GM18499 (cell line): Measurements from ENCODE around the gene HDAC10.
A peak's percentile ranks its signal among the peaks of the same experiment; 100 is the strongest.
"Not testable (repeated sequence)": the region's sequence is repeated elsewhere in the genome, so short reads cannot be mapped to it uniquely, and the experiment has no call there.

Source experiments
- ATAC-seq: cut with Tn5 transposase; IDR thresholded peaks from one replicate; pipeline ENCODE4 v1.9.1; 2021; ENCODE audit warnings: moderate number of reproducible peaks; ENCODE audit not compliant: insufficient read depth, unreplicated experiment

Gene HDAC10

GRCh38 chr22:50205781-50206569, 45.1 kb downstream of the HDAC10 start:
- no peak for ATAC-seq

DNA sequence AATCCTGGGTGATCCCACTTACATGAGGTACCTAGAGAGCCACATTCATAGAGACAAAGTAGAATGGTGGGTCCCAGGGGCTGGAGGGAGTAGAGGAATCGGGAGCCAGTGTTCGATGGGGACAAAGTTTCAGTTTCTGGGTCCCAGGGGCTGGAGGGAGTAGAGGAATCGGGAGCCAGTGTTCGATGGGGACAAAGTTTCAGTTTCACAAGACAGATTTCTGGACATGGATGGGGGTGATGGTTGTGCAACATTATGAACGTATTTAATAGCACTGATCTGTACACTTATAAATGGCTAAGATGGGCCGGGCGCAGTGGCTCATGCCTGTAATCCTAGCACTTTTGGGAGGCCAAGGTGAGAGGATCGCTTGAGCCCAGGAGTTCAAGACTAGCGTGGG, 46.1 kb downstream of the HDAC10 start:
- not testable (repeated sequence) for ATAC-seq

DNA sequence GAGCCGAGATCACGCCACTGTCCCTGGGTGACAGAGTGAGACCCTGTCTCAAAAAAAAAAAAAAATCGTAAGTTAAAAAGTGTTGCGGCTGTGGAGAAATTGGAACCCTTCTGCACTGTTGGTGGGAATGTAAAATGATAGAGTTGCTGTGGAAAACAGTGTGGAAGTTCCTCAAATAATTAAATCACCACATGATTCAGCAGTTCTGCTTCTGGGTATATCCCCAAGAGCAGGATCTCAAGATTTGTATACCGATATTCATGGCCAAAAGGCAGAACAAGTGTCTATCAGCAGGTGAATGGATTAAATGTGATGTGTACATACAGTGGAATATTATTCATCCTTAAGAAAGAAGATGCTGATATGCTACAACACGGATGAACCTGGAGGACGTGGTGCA, 46.5 kb downstream of the HDAC10 start:
- no peak for ATAC-seq

GRCh38 chr22:50203288-50203687, 47.8 kb downstream of the HDAC10 start:
- ATAC-seq = no peak

DNA sequence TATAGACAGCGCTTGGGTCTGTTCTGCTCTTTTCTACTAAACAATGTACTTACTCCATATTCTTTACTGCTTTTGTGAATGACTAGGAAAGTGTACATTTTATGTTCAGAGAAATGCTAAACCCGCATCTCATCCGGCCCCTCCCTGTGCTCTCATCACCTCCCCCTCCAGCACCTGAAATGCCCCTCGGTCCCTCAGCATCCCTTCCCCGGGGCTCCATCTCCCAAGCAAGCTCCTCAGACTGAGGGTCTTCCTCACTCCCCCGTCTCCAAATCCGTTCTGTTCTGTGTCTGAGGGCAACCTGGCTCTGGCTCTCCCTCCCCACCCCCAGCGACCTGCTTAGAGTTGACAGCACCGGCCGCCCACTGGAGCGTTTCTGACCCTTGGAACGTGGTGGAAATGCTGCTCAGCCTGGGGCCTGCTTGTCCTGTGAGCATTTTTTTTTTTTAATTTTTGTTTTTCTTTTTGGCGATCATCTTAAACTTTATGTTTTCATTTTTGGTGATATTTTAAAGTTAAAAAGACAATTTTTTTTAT, 48.9 kb downstream of the HDAC10 start:
- ATAC-seq = no peak

DNA sequence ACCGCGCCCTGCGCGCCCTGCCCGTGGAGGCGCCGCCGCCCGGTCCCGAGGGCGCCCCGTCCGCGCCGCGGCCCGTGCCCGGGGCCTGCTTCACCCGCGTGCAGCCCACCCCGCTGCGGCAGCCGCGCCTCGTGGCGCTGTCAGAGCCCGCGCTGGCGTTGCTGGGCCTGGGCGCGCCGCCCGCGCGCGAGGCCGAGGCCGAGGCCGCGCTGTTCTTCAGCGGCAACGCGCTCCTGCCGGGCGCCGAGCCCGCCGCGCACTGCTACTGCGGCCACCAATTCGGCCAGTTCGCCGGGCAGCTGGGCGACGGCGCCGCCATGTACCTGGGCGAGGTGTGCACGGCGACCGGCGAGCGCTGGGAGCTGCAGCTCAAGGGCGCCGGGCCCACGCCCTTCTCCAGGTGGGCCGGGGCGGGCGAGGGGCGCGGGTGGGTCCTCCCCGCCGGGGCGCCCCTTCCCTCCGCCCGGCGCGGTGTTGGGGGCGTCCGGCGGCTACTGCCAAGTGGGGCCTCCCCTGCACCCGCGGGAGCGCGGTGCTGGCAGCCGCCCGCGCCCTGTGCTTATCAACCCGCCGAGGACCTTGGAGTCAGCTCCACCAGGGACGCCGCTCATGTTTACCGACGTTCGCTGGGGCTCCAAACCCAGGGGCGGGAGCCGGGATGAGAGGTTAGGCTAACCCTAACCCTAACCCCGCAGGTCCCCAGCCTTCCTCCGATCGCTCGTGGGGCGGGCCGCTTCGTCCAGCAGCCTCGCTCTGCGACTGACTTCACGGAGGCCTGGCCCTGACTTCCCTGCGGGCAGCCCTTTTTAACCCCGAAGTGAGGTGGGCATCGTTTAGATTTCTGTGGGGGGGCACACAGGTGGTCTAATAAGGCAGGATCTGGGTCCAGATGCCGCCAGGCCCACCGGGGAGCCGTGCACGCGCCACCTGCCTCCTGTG, 49.6 kb downstream of the HDAC10 start:
- no peak for ATAC-seq

DNA sequence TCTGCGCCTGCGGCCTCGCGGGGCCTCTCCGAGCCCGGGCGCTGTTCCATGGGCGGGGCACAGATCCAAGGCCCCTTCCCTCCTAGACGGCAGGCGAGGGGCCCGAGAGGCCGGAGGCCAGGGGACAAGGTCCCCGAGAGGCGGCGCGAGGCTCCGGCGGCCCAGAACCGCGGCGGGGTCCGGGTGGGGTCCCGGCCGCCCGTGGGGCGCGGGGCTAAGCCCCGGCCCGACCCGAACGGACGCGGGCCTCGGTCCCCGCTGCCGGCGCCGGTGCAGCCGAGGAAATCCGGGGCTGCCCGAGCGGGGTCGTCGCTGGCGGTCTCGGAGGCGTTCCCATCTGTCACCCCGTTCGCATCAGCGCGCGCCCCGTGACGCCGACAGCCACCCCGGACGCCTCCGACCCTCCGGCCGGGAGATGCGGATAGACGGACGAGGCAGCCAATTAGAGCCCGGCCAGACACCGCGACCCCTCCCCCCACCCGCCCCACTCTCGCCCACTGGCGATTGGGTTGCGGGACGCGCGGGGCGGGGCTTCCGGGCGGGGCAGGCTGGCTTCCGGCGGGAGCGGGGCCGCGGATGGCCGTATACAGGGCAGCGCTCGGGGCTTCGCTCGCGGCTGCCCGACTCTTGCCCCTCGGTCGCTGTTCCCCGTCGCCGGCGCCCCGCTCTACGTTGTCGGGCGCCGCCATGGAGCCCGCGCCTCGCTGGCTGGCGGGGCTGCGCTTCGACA, 50.4 kb downstream of the HDAC10 start, which contains the start of gene SELENOO:
TSS of gene SELENOO (plus strand) at position 551 of the 730 bp plus-strand sequence. CDS start at position 577, 26 bp downstream.
- peak; percentile 45 for ATAC-seq

DNA sequence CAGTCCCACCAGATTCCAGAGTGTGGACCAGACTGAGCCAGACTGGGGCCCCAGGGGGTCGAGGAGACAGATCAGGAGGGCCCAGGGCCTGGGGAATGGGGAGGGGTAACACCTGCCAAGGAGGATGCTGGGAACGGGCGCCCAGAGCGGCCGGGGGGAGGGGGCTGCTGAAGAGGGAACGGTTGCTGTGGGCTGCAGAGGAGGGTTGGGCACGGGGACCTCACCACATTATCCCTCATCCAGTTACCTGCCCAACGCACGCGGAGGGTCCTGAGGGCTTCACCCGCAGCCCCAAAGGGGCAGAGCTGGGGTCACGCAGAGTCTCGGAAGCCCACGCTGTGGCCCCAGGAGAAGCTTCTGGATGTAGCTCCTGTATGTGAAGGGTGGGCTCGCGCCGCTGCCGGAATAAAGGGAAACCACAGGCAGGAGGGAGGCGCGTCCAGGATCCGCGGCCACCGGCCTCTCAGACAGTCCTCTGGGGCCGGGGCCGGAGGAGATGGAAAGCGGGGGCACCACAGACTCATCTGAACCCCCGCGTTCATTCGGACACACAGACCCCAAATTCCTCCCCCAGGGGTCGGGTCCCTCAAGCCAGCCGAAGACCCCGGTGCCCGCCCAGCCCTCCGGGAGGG, 51.1 kb downstream of the HDAC10 start:
- ATAC-seq = no peak

- no peak for ATAC-seq
Observed at GRCh38 chr22:50199251-50199721, 51.8 kb downstream of the HDAC10 start.

GRCh38 chr22:50198624-50199017, 52.4 kb downstream of the HDAC10 start:
- no peak for ATAC-seq

DNA sequence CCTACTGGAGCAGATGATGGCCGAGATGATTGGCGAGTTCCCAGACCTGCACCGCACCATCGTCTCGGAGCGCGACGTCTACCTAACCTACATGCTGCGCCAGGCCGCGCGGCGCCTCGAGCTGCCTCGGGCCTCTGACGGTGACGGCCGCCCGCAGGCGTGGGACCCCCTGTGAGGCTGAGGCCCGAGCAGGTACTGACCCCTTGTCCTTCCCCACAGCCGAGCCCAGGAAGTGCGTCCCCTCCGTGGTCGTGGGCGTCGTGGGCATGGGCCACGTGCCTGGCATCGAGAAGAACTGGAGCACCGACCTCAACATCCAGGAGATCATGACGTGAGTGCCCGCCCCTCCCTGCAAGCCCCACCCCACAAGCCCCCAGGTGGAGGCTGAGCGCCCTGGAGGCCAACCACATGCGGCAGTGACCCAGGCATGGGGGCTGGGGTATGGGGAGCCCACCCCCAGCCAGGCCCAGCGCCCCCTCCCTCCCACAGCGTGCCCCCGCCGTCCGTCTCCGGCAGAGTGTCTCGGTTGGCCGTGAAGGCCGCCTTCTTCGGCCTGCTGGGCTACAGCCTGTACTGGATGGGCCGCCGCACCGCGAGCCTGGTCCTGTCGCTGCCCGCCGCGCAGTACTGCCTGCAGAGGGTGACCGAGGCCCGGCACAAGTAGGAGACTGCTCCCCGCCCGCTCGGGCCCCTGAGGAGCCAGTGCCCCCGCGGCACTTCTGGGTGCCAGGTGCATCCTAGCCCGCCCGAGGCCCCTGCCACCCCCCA, 53.0 kb downstream of the HDAC10 start:
- ATAC-seq = no peak

GRCh38 chr22:50197000-50197800, 53.9 kb downstream of the HDAC10 start:
- ATAC-seq = no peak

DNA sequence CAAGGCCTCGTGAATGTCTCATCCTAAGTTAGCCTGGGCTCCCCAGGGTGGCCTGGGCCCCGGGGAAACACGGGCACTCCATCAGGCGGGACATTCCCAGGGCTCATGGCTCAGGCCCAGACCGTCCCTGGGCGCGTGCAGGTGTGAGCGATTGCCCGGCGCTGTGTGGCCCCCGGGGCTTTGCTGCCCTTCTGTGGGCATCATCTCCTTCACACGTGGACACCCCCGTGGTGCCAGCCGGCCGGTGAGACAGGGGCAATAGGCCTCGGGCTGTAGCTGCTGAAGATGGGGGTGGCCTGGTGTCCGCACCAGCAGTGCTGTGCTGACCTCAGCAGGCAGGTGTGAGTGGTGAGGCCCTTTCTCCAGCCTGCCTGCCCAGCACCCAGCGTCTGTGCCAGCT, 54.8 kb downstream of the HDAC10 start:
- ATAC-seq = no peak
